Mammary epithelial cell (primary cell): ENCODE data around the gene MECP2.

Experiments
- EZH2 ChIP-seq: IDR thresholded peaks from 2 replicates; pipeline ENCODE4 v1.6.1; 2012; ENCODE audit warnings: low read length, inconsistent platforms, borderline replicate concordance
- TF ChIP-seq, protein P1 (sequence below), 2 donors: IDR thresholded peaks in 1 of 2; conservative IDR thresholded peaks in 1 of 2; 2 replicates each; pipeline ENCODE4 v1.5.1; 2011 to 2012; ENCODE audit warnings: inconsistent platforms in 2 of 2, low read length in 2 of 2, mild to moderate bottlenecking in 2 of 2, control low read depth in 1 of 2, low read depth in 1 of 2; ENCODE audit not compliant: insufficient read depth in 1 of 2; ENCODE audit errors: extremely low read depth in 1 of 2

DNA sequence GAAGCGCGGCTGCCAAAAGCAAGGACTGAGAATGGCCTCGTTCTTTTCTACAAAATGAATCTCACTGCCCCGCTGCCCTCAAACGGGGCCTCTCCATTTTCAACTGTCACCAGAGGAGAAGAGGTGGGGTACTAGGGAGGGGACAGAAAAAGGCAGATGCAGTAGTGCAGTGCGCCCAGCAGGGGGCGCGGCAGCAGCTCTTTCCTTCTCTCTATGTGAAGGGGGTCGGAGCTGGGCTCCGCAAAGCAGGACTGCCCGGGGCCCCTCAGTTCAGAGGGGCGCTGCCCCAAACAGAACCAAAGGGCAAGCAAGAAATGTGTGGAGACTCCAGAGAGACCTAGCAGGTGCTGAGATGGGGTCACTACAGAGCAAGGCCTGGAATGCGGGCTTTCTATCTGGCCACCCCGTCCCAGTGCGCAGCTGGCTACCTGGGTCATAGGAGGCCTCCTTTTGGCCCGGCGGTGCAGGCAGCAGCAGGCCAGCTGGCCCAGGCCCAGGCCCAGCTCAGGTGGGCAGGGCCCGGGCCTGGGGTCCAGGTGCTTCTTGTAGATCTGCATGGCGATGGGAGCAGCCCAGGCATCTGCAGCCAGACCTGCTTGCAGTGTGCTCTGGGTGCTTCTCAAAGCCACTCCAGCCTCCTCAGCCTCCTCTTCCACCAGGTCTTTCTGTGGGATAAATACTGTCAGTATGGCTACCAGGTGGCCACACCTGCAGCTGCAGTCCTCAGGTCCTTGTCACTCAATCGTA, 83.7 kb downstream of the MECP2 start:
- TF ChIP-seq, protein P1, sequence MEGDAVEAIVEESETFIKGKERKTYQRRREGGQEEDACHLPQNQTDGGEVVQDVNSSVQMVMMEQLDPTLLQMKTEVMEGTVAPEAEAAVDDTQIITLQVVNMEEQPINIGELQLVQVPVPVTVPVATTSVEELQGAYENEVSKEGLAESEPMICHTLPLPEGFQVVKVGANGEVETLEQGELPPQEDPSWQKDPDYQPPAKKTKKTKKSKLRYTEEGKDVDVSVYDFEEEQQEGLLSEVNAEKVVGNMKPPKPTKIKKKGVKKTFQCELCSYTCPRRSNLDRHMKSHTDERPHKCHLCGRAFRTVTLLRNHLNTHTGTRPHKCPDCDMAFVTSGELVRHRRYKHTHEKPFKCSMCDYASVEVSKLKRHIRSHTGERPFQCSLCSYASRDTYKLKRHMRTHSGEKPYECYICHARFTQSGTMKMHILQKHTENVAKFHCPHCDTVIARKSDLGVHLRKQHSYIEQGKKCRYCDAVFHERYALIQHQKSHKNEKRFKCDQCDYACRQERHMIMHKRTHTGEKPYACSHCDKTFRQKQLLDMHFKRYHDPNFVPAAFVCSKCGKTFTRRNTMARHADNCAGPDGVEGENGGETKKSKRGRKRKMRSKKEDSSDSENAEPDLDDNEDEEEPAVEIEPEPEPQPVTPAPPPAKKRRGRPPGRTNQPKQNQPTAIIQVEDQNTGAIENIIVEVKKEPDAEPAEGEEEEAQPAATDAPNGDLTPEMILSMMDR (conservative IDR thresholded peaks at IDR 0.05 in 1 of 2, IDR thresholded peaks at IDR 0.05 in 1 of 2; ENCODE audit: extremely low read depth in 1 of 2, insufficient read depth in 1 of 2, low read depth in 1 of 2, low read length in 2 of 2), result peak; percentile 59 to 71
- no peak for TF ChIP-seq EZH2
